ENCODE results near the gene DOHH.
A peak's percentile ranks its signal among the peaks of the same experiment; 100 is the strongest.

DOHH gene

DNA sequence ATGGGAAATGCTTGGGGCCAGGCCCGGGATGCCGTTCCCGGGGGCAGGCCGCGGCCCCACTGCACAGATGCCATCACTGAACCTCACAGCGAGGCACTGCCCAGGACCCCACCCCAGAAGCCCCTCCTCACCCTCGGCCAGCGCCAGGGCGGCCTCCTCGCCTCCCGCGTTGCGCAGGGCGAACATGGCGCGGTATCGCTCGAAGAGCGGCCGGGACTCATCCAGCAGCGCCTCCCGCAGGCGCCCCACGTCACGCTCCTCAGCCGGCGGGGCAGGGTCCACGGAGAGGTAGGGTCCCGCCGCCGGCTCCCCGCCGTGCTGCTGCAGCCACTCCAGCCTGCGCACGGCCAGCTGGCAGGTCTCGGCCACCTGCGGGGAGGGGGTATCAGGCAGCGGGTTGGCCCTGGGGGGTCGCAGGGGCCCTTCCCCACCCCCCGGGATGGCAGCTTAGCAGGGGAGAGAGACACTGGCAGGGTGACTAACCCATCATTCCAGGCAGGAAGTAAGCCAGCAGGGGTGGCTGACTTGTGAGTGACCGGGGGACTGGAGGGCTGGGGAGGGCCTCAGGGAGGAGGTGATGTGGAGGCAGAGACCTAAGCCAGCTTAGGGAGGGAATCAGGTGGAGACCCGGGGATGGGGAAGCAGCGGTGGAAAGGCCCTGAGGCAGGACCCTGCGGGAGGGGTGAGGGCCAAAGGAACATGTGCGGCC is 8.2 kb downstream of the DOHH start:
- no peaks in the 10 kb centered on the region for H3K9me3 ChIP-seq (ENCODE audit: control insufficient read depth, insufficient read depth, low read length)
- no peak overlapping the region for H3K9ac ChIP-seq (ENCODE audit: low read depth, low read length)
- H3K36me3 ChIP-seq (ENCODE audit: insufficient read depth, low read length): no peaks in the 10 kb centered on the region; the same call in none of the 2 replicates
- H3K4me1 ChIP-seq (ENCODE audit: insufficient read depth, low read length): no peaks in the 10 kb centered on the region

GRCh38 chr19:3491396-3492119 is 8.9 kb downstream of the DOHH start:
- H3K9me3 ChIP-seq (ENCODE audit: control insufficient read depth, insufficient read depth, low read length): no peaks in the 10 kb centered on the region
- H3K36me3 ChIP-seq (ENCODE audit: insufficient read depth, low read length): no peaks in the 10 kb centered on the region; the same call in none of the 2 replicates
- H3K9ac ChIP-seq (ENCODE audit: low read depth, low read length): no peak overlapping the region
- H3K4me1 ChIP-seq (ENCODE audit: insufficient read depth, low read length): no peaks in the 10 kb centered on the region

DNA sequence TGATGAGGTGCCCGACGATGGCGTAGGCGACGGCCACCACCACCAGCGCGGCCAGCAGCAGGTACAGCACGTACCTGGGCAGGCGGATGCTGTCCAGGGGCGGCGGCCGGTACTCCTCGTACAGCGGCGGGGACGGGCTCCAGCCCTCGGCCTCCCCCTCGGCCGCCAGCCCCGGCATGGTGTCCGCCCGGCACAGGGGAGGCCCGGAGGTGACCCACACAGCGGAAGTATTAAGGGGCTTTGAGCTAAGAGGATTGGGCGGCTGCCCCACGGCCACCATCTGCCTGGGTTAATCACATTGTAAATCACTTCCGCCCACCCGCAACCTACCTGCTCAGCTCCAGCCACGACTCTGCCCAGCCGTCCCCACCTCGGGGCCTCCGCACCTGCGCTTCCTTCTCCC is 17.2 kb downstream of the DOHH start, which contains the start of gene SMIM44:
SMIM44 (minus strand) TSS at position 216 of the 403 bp plus-strand sequence; CDS start at position 178, 38 bp downstream.
- no peak within 1 kb of the TSS for H3K9ac ChIP-seq (ENCODE audit: low read depth, low read length)

GRCh38 chr19:3482507-3483225 is 17.8 kb downstream of the DOHH start:
- no peaks in the 10 kb centered on the region for H3K36me3 ChIP-seq (ENCODE audit: insufficient read depth, low read length)
- H3K9ac ChIP-seq (ENCODE audit: low read depth, low read length): no peak overlapping the region
- H3K9me3 ChIP-seq (ENCODE audit: control insufficient read depth, insufficient read depth, low read length): no peaks in the 10 kb centered on the region
- peaks cover 9% of the 10 kb centered on the region; the same call in 1 of the 2 replicates for H3K4me1 ChIP-seq (ENCODE audit: insufficient read depth, low read length)

More for the DNA sequence above, 17.2 kb downstream of the DOHH start, which contains the start of gene SMIM44:
- H3K36me3 ChIP-seq (ENCODE audit: insufficient read depth, low read length): no peaks in the 10 kb centered on the region; the same call in 1 of the 2 replicates
- peaks cover 9% of the 10 kb centered on the region; the same call in 1 of the 2 replicates for H3K4me1 ChIP-seq (ENCODE audit: insufficient read depth, low read length)
- H3K9me3 ChIP-seq (ENCODE audit: control insufficient read depth, insufficient read depth, low read length): no peaks in the 10 kb centered on the region

DNA sequence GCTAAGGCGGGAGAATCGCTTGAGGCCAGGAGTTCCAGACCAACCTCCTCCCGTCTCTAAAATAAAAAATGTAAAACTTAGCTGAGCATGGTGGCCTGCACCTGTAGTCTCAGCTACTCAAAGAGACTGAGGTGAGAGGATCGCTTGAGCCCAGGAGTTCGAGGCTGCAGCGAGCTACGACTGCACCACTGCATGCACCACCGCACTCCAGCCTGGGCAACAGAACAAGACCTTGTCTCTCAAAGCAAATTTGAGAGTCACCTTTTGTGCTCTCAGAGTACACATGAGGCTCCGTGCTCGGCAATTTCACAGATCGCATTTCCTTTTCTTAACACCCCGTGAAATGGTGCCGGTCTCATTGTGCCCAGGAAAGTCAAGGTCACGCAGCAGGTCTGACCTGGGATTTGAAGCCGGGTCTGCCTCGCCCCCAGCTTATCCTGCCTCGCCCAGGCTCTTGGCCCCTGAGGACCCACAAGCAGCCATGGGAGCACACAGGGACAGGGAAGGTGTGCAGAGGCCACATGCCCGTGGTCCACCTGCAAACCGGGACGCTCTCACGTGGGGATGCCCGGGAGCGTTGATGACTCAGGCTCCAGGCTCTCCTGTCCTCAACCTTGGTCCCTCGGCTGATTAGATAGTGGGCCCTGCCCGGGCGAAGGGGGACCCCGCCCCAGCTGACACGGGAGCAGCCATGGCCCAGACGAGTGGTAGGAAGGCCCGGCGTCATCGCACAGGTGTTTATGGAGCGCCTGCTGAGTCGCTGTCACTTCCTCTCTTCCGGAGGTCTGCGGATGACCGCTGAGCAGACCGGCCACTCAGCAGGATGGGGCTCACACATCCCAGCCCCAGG is 19.0 kb downstream of the DOHH start:
- no peaks in the 10 kb centered on the region for H3K36me3 ChIP-seq (ENCODE audit: insufficient read depth, low read length)
- H3K4me1 ChIP-seq (ENCODE audit: insufficient read depth, low read length): peaks cover 9% of the 10 kb centered on the region; the same call in 1 of the 2 replicates
- H3K9me3 ChIP-seq (ENCODE audit: control insufficient read depth, insufficient read depth, low read length): no peaks in the 10 kb centered on the region
- H3K9ac ChIP-seq (ENCODE audit: low read depth, low read length): no peak overlapping the region

- H3K4me1 ChIP-seq (ENCODE audit: insufficient read depth, low read length): peaks cover 9% of the 10 kb centered on the region; the same call in 1 of the 2 replicates
These were observed 19.9 kb downstream of the DOHH start, which contains the start of gene SMIM24 for GRCh38 chr19:3480383-3481091. Gene SMIM24 (minus strand): TSS chr19:3480525. CDS start chr19:3480463, 62 bp downstream.

DNA sequence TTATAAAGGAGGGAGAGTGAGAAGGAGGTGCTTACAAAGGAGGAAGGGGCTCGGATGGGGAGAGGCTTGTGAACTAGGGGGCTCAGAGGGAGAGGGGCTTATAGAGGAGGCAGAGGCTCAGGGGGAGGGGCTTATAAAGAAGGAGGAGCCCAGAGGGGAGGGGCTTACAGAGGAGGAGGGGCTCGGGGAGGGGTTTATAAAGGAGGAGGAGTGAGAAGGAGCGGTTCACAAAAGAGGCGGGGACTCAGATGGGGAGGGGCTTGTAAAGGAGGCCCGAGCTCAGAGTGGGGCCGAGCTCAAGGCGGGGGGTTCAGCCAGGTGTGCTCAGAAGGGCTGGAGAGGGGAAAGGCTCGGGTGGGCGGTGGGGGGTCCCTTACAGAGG is 20.6 kb downstream of the DOHH start:
- Histone ChIP-seq H3K9me3 (ENCODE audit: control insufficient read depth, insufficient read depth, low read length) (no peaks in the 10 kb centered on the region), H3K9ac (ENCODE audit: low read depth, low read length) (peak overlapping the region; percentile 46; the same call in 1 of the 2 replicates), H3K36me3 (ENCODE audit: insufficient read depth, low read length) (no peaks in the 10 kb centered on the region), H3K4me1 (ENCODE audit: insufficient read depth, low read length) (peaks cover 9% of the 10 kb centered on the region; the same call in 1 of the 2 replicates)

More at GRCh38 chr19:3480383-3481091, 19.9 kb downstream of the DOHH start, which contains the start of gene SMIM24:
- Histone ChIP-seq H3K36me3 (ENCODE audit: insufficient read depth, low read length) (no peaks in the 10 kb centered on the region), H3K9me3 (ENCODE audit: control insufficient read depth, insufficient read depth, low read length) (no peaks in the 10 kb centered on the region), H3K9ac (ENCODE audit: low read depth, low read length) (peak within 1 kb of the TSS; percentile 53; the same call in 1 of the 2 replicates)

DNA sequence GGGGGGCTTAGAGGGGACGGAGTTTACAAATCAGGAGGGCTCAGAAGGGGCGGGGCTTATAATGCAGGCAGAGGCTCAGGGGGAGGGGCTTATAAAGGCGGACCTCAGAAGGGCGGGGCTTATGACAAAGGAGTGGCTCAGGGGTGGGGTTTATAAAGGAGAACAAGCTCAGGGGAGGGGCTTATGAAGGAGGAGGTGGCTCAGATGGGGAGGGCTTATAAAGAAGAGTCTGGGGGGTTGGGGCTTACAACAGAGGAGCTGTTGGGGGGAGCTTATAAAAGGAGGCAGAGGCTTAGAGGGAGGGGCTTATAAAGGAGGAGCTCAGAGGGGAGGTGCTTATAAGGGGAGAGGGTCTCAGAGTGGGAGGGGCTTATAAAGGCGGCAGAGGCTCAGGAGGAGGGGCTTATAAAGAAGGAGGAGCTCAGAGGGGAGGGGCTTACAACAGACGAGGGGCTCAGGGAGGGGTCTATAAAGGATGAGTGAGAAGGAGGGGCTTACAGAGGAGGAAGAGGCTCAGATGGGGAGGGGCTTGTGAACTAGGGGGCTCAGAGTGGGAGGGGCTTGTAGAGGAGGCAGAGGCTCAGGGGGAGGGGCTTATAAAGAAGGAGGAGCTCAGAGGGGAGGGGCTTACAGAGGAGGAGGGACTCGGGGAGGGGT is 21.2 kb downstream of the DOHH start:
- Histone ChIP-seq H3K9me3 (ENCODE audit: control insufficient read depth, insufficient read depth, low read length) (no peaks in the 10 kb centered on the region), H3K9ac (ENCODE audit: low read depth, low read length) (peak overlapping the region; percentile 53; the same call in 1 of the 2 replicates), H3K4me1 (ENCODE audit: insufficient read depth, low read length) (peaks cover 9% of the 10 kb centered on the region; the same call in 1 of the 2 replicates), H3K36me3 (ENCODE audit: insufficient read depth, low read length) (no peaks in the 10 kb centered on the region)

GRCh38 chr19:3478409-3479176 is 21.9 kb downstream of the DOHH start:
- Histone ChIP-seq H3K36me3 (ENCODE audit: insufficient read depth, low read length) (no peaks in the 10 kb centered on the region), H3K4me1 (ENCODE audit: insufficient read depth, low read length) (peaks cover 9% of the 10 kb centered on the region; the same call in 1 of the 2 replicates), H3K9ac (ENCODE audit: low read depth, low read length) (peak overlapping the region; percentile 53; the same call in 1 of the 2 replicates), H3K9me3 (ENCODE audit: control insufficient read depth, insufficient read depth, low read length) (no peaks in the 10 kb centered on the region)

GRCh38 chr19:3477951-3478350 is 22.5 kb downstream of the DOHH start:
- H3K36me3 ChIP-seq (ENCODE audit: insufficient read depth, low read length): no peaks in the 10 kb centered on the region
- peaks cover 9% of the 10 kb centered on the region; the same call in 1 of the 2 replicates for H3K4me1 ChIP-seq (ENCODE audit: insufficient read depth, low read length)
- H3K9me3 ChIP-seq (ENCODE audit: control insufficient read depth, insufficient read depth, low read length): no peaks in the 10 kb centered on the region
- H3K9ac ChIP-seq (ENCODE audit: low read depth, low read length): no peak overlapping the region; the same call in 1 of the 2 replicates

DNA sequence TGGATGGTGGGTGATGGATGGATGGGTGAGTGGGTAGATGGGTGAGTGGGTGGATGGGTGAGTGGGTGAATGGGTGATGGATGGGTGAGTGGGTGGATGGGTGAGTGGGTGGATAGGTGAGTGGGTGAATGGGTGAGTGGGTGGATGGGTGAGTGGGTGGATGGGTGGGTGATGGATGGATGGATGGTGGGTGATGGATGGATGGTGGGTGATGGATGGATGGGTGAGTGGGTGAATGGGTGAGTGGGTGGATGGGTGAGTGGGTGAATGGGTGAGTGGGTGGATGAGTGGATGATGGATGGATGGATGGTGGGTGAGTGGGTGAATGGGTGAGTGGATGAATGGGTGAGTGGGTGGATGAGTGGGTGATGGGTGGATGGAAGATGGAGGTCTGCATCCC is 23.0 kb downstream of the DOHH start:
- no peaks in the 10 kb centered on the region for H3K9me3 ChIP-seq (ENCODE audit: control insufficient read depth, insufficient read depth, low read length)
- peaks cover 9% of the 10 kb centered on the region; the same call in 1 of the 2 replicates for H3K4me1 ChIP-seq (ENCODE audit: insufficient read depth, low read length)
- no peak overlapping the region for H3K9ac ChIP-seq (ENCODE audit: low read depth, low read length)
- H3K36me3 ChIP-seq (ENCODE audit: insufficient read depth, low read length): no peaks in the 10 kb centered on the region

GRCh38 chr19:3476830-3477229 is 23.6 kb downstream of the DOHH start:
- Histone ChIP-seq H3K36me3 (ENCODE audit: insufficient read depth, low read length) (no peaks in the 10 kb centered on the region), H3K4me1 (ENCODE audit: insufficient read depth, low read length) (peaks cover 9% of the 10 kb centered on the region; the same call in 1 of the 2 replicates), H3K9ac (ENCODE audit: low read depth, low read length) (no peak overlapping the region), H3K9me3 (ENCODE audit: control insufficient read depth, insufficient read depth, low read length) (no peaks in the 10 kb centered on the region)
